HG03558 (cell line): ENCODE measurements around the gene ODF2L.

ENCODE experiments used
- ATAC-seq: cut with Tn5 transposase; IDR thresholded peaks from one replicate; pipeline ENCODE4 v1.9.1; 2021; ENCODE audit warnings: moderate number of reproducible peaks; ENCODE audit not compliant: unreplicated experiment; ENCODE audit errors: extremely low read depth

ODF2L gene

GRCh38 chr1:86324130-86324822 lies 71.8 kb downstream of the ODF2L start:
- no peak for ATAC-seq

GRCh38 chr1:86322241-86322640 lies 73.9 kb downstream of the ODF2L start:
- no peak for ATAC-seq

- no peak for ATAC-seq
Observed at GRCh38 chr1:86318436-86318835, 77.7 kb downstream of the ODF2L start.

- ATAC-seq = no peak
Observed at GRCh38 chr1:86317926-86318325, 78.2 kb downstream of the ODF2L start.

GRCh38 chr1:86305731-86306130 lies 90.4 kb downstream of the ODF2L start:
- no peak for ATAC-seq

GRCh38 chr1:86303041-86303690 lies 93.0 kb downstream of the ODF2L start:
- ATAC-seq = no peak
